HCT116 (cell line): ENCODE results near the gene CD8B2. TPM values are rescaled to one million over a fixed set of nuclear protein-coding genes. Genes with fewer than 3 reads are reported as not detected.

ENCODE experiments used
- ATAC-seq: fragments of 200-7000 bp; cut with Tn5 transposase; 2 replicates; pipeline ENCODE4 v1.9.1; 2020; ENCODE audit warnings: mild to moderate bottlenecking, moderate library complexity
- BruUV-seq: library from RNA; stranded (reverse); fragments of 400-500 nt; replicated peaks from 2 replicates; lab custom pipeline; 2021; lab: Mats Ljungman, UMichigan
- CTCF ChIA-PET: fragments of 300-600 bp; sonication (Branson Sonifier 250); formaldehyde crosslinking; loops from one replicate; lab custom pipeline; 2021; ENCODE audit warnings: antibody characterized with exemption; lab: Charles Lee
- POLR2A ChIA-PET: fragments of 300-600, 350-600 bp; sonication (Branson Sonifier 250); formaldehyde crosslinking; loops from one replicate; lab custom pipeline; 2021; ENCODE audit warnings: antibody characterized with exemption; lab: Charles Lee
- RAD21 ChIA-PET, 2 experiments: fragments of 300-600 bp; sonication (Branson Sonifier 250); formaldehyde crosslinking; loops; one replicate each; lab custom pipeline; 2023; ENCODE audit warnings: low total read pairs in 2 of 2; ENCODE audit not compliant: uncharacterized antibody in 2 of 2, unreplicated experiment in 2 of 2, low non-redundant PET in 1 of 2; lab: Charles Lee
- DNase-seq: peaks from one replicate; pipeline ENCODE4 v3.0.0-alpha.2; 2010; ENCODE audit warnings: low read depth, low spot score
- H2AFZ ChIP-seq: fragments of 200-600 bp; shearing (Covaris generic), sonication (generic); 2 replicates; pipeline ENCODE4 v1.6.1; 2017; ENCODE audit warnings: low read depth, mixed run types, mixed read lengths, antibody characterized with exemption, low read length; ENCODE audit not compliant: poor library complexity, severe bottlenecking
- H3K27ac ChIP-seq: 2 replicates; pipeline ENCODE4 v1.5.1; 2012; ENCODE audit warnings: low read depth, low read length
- H3K27me3 ChIP-seq: fragments of 200-600 bp; sonication (generic); 2 replicates; pipeline ENCODE4 v1.6.1; 2016; ENCODE audit warnings: mixed run types, low read length, mixed read lengths; ENCODE audit not compliant: insufficient read depth
- H3K36me3 ChIP-seq, 2 experiments: fragments of 200-500 bp in 1 of 2; fragments of 200-600 bp in 1 of 2; sonication (Bioruptor generic) in 1 of 2; sonication (generic) in 1 of 2; 2 replicates each; pipeline versions ENCODE4 v1.5.1 to v1.6.1; 2014 to 2016; ENCODE audit warnings: low read length in 2 of 2, inconsistent platforms in 1 of 2, mixed read lengths in 1 of 2, mixed run types in 1 of 2; ENCODE audit not compliant: insufficient read depth in 2 of 2, control insufficient read depth in 1 of 2
- H3K4me1 ChIP-seq, 2 experiments: fragments of 200-600 bp in 1 of 2; sonication (generic) in 1 of 2; 2 replicates each; pipeline versions ENCODE4 v1.5.1 to v1.6.1; 2012 to 2017; ENCODE audit warnings: low read length in 2 of 2, inconsistent platforms in 1 of 2, mild to moderate bottlenecking in 1 of 2, mixed read lengths in 1 of 2, mixed run types in 1 of 2, moderate library complexity in 1 of 2; ENCODE audit not compliant: insufficient read depth in 2 of 2, control insufficient read depth in 1 of 2
- H3K4me2 ChIP-seq: fragments of 200-600 bp; sonication (generic); 2 replicates; pipeline ENCODE4 v1.6.1; 2017; ENCODE audit warnings: mixed run types, low read length, mixed read lengths
- H3K4me3 ChIP-seq, 2 experiments: fragments of 200-600 bp in 1 of 2; sonication (generic) in 1 of 2; replicated peaks in 1 of 2; 2 replicates each; pipeline ENCODE4 v1.5.1; 2011 to 2016; ENCODE audit warnings: low read length in 2 of 2, control low read depth in 1 of 2, low read depth in 1 of 2, mild to moderate bottlenecking in 1 of 2, mixed read lengths in 1 of 2, mixed run types in 1 of 2
- H3K79me2 ChIP-seq: fragments of 200-600 bp; sonication (generic); 2 replicates; pipeline ENCODE4 v1.6.1; 2017; ENCODE audit warnings: mild to moderate bottlenecking, mixed run types, low read length, moderate library complexity, mixed read lengths; ENCODE audit not compliant: insufficient read depth
- H3K9ac ChIP-seq: fragments of 200-600 bp; sonication (generic); 2 replicates; pipeline ENCODE4 v1.6.1; 2016; ENCODE audit warnings: low read length, mixed read lengths
- H3K9me2 ChIP-seq: fragments of 200-600 bp; sonication (generic), shearing (Covaris generic); 2 replicates; pipeline ENCODE4 v1.6.1; 2017; ENCODE audit warnings: mixed run types, mild to moderate bottlenecking, moderate library complexity; ENCODE audit not compliant: insufficient read depth
- H3K9me3 ChIP-seq, 2 experiments: fragments of 200-500 bp in 1 of 2; fragments of 200-600 bp in 1 of 2; sonication (Bioruptor generic) in 1 of 2; sonication (generic) in 1 of 2; 2 replicates each; pipeline ENCODE4 v1.6.1; 2014 to 2017; ENCODE audit warnings: low read length in 2 of 2, mixed read lengths in 2 of 2, inconsistent platforms in 1 of 2, low read depth in 1 of 2, mild to moderate bottlenecking in 1 of 2, mixed run types in 1 of 2, moderate library complexity in 1 of 2; ENCODE audit not compliant: control insufficient read depth in 1 of 2, insufficient read depth in 1 of 2
- H4K20me1 ChIP-seq: fragments of 200-600 bp; sonication (generic), shearing (Covaris generic); 2 replicates; pipeline ENCODE4 v1.6.1; 2017; ENCODE audit warnings: mixed run types, mild to moderate bottlenecking, moderate library complexity; ENCODE audit not compliant: insufficient read depth
- CBX3 ChIP-seq: IDR thresholded peaks from 2 replicates; pipeline ENCODE4 v1.6.1; 2012; ENCODE audit warnings: low read depth
- CEBPB ChIP-seq: IDR thresholded peaks from 2 replicates; pipeline ENCODE4 v1.6.1; 2012; ENCODE audit warnings: low read depth
- CTCF ChIP-seq, 3 experiments: fragments of 200-600 bp in 1 of 3; sonication (generic) in 1 of 3; IDR thresholded peaks in 2 of 3; conservative IDR thresholded peaks in 1 of 3; 2 replicates each; pipeline ENCODE4 v1.5.1; 2012 to 2017; ENCODE audit warnings: low read depth in 2 of 3, low read length in 2 of 3, antibody characterized with exemption in 1 of 3, borderline replicate concordance in 1 of 3, control low read depth in 1 of 3, mild to moderate bottlenecking in 1 of 3, mixed read lengths in 1 of 3, mixed run types in 1 of 3, moderate library complexity in 1 of 3; ENCODE audit not compliant: insufficient read depth in 1 of 3
- EGR1 ChIP-seq: IDR thresholded peaks from 2 replicates; pipeline ENCODE4 v1.6.1; 2012; ENCODE audit warnings: low read depth
- FOSL1 ChIP-seq: IDR thresholded peaks from 2 replicates; pipeline ENCODE4 v1.6.1; 2012; ENCODE audit warnings: low read depth
- SP1 ChIP-seq: IDR thresholded peaks from 2 replicates; pipeline ENCODE4 v1.6.1; 2012; ENCODE audit warnings: low read depth
- SRF ChIP-seq: IDR thresholded peaks from 2 replicates; pipeline ENCODE4 v1.6.1; 2012; ENCODE audit warnings: low read depth
- TCF7L2 ChIP-seq: IDR thresholded peaks from 2 replicates; pipeline ENCODE4 v1.7.0; 2011; ENCODE audit warnings: borderline replicate concordance, inconsistent platforms; ENCODE audit not compliant: insufficient read depth, insufficient read length; ENCODE audit errors: extremely low read depth
- ZNF274 ChIP-seq: fragments of 200-500 bp; sonication (Bioruptor generic); IDR thresholded peaks from 2 replicates; pipeline ENCODE4 v1.6.1; 2014; ENCODE audit warnings: mild to moderate bottlenecking, low read depth, low read length, inconsistent platforms
- intact Hi-C: fragments of 100-400 bp; cut with micrococcal nuclease; formaldehyde crosslinking; loops from 2 replicates; pipeline ENCODE4 v1.10.0; 2022
- total RNA-seq: library from RNA; stranded (reverse); gene quantifications from one replicate; pipeline ENCODE4 v1.2.1, GENCODE V29; 2021; ENCODE audit not compliant: unreplicated experiment
- TF ChIP-seq, protein P1 (sequence below): IDR thresholded peaks from 2 replicates; pipeline ENCODE4 v1.6.1; 2012
- TF ChIP-seq, protein P2 (sequence below): IDR thresholded peaks from 2 replicates; pipeline ENCODE4 v1.6.1; 2011; ENCODE audit warnings: mild to moderate bottlenecking, low read length, moderate library complexity; ENCODE audit not compliant: insufficient replicate concordance; ENCODE audit errors: extremely low read depth

Gene CD8B2
- total RNA-seq, 1 experiment from 2014 or later = not detected

DNA sequence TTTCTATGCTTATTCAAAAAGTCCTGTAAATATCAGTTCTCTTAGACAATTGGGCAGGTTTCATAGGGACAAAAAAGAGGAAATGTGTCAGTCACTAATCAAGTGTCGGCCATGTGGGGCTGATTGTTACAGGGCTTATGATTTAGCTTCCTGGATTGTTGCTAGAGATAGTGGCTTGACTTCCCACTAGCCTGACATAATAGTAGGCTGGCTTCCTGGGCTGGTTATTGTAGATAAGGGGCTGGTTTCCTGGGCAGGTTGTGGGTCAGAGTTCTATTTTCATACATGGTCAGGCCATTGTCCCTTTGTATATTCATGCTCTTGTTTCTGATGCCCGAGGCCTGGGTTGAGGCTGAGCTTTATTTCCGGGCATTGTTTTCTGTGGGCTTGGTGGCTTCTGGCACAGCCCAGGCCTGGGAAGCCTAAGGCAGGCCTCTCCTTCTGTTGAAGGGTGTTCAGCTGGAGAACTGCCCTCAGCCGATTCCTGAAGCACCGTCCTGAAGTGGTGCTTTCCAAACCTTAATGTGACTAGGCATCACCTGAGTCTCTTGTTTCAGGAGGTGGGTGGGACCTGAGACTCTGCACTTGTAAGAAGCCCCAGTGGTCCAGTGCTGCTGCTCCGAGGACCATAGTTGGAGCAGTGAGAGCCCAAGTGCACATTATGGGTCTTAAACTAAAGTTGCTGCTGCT is 37.0 kb downstream of the CD8B2 start:
- H3K4me1 ChIP-seq = no peaks in the 10 kb centered on the region
- no peaks in the 10 kb centered on the region for H3K36me3 ChIP-seq
- H3K27me3 ChIP-seq = no peaks in the 10 kb centered on the region
- H3K9me3 ChIP-seq = no peaks in the 10 kb centered on the region
- BruUV-seq = no TSS peak
- no peak overlapping the region for H3K4me3 ChIP-seq
- no peak overlapping the region for H3K9ac ChIP-seq
- CTCF ChIA-PET = interaction anchor here (2.1 kb wide), 1 partner anchor 19 kb away, joined by 6 read pairs; no protein-coding TSS in a partner anchor
- TF ChIP-seq CTCF (IDR thresholded peaks at IDR 0.05 in 2 of 3, conservative IDR thresholded peaks at IDR 0.05 in 1 of 3; ENCODE audit: borderline replicate concordance in 1 of 3, insufficient read depth in 1 of 3, low read depth in 2 of 3, low read length in 2 of 3) (no peak), EGR1 (no peak)
- TF ChIP-seq, protein P1, sequence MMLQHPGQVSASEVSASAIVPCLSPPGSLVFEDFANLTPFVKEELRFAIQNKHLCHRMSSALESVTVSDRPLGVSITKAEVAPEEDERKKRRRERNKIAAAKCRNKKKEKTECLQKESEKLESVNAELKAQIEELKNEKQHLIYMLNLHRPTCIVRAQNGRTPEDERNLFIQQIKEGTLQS = no peak
- intact Hi-C loops = no loop called here
- no peak overlapping the region for H2AFZ ChIP-seq
- H3K27ac ChIP-seq = no peak overlapping the region
- POLR2A ChIA-PET = no interaction called here
- H4K20me1 ChIP-seq = no peaks in the 10 kb centered on the region
- RAD21 ChIA-PET = no interaction called here
- no peak for DNase-seq
- H3K9me2 ChIP-seq = no peaks in the 10 kb centered on the region
- no peaks in the 10 kb centered on the region for H3K79me2 ChIP-seq
- ATAC-seq = no peak
- H3K4me2 ChIP-seq = no peak overlapping the region

DNA sequence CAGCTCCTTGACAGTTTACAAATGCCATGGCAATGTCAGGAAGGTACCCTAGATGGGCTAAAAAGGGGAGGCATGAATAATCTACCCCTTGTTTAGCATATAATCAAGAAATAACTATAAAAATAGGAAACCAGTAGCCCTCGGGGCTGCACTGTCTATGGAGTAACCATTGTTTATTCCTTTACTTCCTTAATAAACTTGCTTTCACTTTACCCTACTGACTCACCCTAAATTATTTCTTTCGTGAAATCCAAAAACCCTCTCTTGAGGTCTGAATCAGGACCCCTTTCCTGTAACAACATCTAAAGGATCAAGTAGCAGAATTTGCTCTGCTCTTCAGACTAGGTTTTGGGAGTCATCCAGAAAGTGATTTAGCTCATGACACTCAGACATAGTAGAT is 43.7 kb downstream of the CD8B2 start:
- no peak overlapping the region for H3K4me3 ChIP-seq
- H3K27ac ChIP-seq = no peak overlapping the region
- no peaks in the 10 kb centered on the region for H3K79me2 ChIP-seq
- H4K20me1 ChIP-seq = no peaks in the 10 kb centered on the region
- CTCF ChIA-PET = no interaction called here
- H3K4me2 ChIP-seq = no peak overlapping the region
- peaks cover 5% of the 10 kb centered on the region; the same call in 1 of the 2 replicates for H3K27me3 ChIP-seq
- RAD21 ChIA-PET = no interaction called here
- intact Hi-C loops = no loop called here
- H2AFZ ChIP-seq = no peak overlapping the region
- H3K9ac ChIP-seq = no peak overlapping the region
- H3K9me3 ChIP-seq = no peaks in the 10 kb centered on the region
- POLR2A ChIA-PET = no interaction called here
- no peak for DNase-seq
- no peaks in the 10 kb centered on the region for H3K36me3 ChIP-seq
- ATAC-seq = no peak
- no peaks in the 10 kb centered on the region for H3K9me2 ChIP-seq
- no peaks in the 10 kb centered on the region for H3K4me1 ChIP-seq
- no TSS peak for BruUV-seq
- TF ChIP-seq TCF7L2 (no peak), SRF (no peak), CEBPB (no peak), SP1 (no peak), CBX3 (no peak), FOSL1 (no peak), CTCF (IDR thresholded peaks at IDR 0.05 in 2 of 3, conservative IDR thresholded peaks at IDR 0.05 in 1 of 3; ENCODE audit: borderline replicate concordance in 1 of 3, insufficient read depth in 1 of 3, low read depth in 2 of 3, low read length in 2 of 3) (no peak), ZNF274 (no peak)
- TF ChIP-seq, protein P1 = no peak
- TF ChIP-seq, protein P2, sequence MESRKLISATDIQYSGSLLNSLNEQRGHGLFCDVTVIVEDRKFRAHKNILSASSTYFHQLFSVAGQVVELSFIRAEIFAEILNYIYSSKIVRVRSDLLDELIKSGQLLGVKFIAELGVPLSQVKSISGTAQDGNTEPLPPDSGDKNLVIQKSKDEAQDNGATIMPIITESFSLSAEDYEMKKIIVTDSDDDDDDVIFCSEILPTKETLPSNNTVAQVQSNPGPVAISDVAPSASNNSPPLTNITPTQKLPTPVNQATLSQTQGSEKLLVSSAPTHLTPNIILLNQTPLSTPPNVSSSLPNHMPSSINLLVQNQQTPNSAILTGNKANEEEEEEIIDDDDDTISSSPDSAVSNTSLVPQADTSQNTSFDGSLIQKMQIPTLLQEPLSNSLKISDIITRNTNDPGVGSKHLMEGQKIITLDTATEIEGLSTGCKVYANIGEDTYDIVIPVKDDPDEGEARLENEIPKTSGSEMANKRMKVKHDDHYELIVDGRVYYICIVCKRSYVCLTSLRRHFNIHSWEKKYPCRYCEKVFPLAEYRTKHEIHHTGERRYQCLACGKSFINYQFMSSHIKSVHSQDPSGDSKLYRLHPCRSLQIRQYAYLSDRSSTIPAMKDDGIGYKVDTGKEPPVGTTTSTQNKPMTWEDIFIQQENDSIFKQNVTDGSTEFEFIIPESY = no peak
